ENCODE data around the gene AUNIP.
A peak's percentile ranks its signal among the peaks of the same experiment; 100 is the strongest.

AUNIP gene

GRCh38 chr1:25797939-25798338, 61.3 kb downstream of the AUNIP start:
- no peak for DNase-seq (ENCODE audit: low read depth in 2 of 2, low spot score in 1 of 2)

GRCh38 chr1:25796811-25797458, 62.3 kb downstream of the AUNIP start:
- DNase-seq (ENCODE audit: low read depth in 2 of 2, low spot score in 1 of 2), result peak; percentile 49 to 73

- DNase-seq (ENCODE audit: low read depth in 2 of 2, low spot score in 1 of 2), result no peak
Measured at GRCh38 chr1:25795946-25796810, 63.1 kb downstream of the AUNIP start.

DNA sequence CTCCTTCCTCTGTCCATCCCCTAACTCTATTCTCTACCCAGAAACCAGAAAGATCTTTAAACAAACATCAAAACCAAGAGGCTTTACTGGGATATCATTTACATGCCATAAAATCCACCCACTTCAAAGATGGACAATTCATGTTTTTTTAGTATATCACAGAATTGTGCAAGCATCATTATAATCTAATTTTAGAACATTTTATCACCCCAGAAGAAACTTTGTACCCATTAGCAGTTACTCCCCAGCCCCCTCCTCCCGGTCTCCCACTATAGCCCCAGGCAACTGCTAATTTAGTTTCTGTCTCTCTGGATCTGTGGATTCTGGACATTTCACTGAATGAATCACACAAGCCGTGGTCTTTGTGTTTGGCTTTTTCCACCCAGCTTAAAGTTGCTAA, 64.0 kb downstream of the AUNIP start:
- DNase-seq (ENCODE audit: low read depth in 2 of 2, low spot score in 1 of 2), result no peak

- no peak for DNase-seq (ENCODE audit: low read depth in 2 of 2, low spot score in 1 of 2)
Measured at GRCh38 chr1:25794325-25794724, 64.9 kb downstream of the AUNIP start.

DNA sequence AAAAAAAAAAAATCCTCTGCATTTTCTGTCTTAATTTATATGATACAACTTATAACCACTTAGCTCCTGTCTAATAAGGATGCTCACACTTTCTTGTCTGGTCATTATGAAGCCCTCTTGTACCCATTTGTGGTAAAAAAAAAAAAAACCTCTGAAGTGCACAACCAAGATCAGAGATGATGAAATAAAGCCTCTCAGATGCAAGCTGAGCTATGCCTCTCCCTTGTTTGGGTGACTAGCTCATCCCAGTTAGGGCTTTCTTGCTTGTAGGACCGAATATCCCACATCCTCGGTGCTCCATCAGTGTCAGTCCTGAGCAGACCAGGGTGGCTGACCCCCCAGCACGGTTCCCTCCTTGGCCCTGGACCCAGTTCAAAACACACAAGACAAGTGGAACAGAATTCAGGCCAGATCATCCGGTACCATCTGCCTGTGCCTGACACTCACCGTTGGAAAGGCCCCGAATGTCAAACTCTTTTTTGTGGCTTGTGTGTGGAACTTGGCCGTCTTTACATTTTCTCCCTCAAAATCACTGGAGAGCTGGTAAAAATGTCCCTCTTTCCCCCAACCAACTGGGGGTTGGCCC, 65.6 kb downstream of the AUNIP start:
- no peak for DNase-seq (ENCODE audit: low read depth in 2 of 2, low spot score in 1 of 2)

DNA sequence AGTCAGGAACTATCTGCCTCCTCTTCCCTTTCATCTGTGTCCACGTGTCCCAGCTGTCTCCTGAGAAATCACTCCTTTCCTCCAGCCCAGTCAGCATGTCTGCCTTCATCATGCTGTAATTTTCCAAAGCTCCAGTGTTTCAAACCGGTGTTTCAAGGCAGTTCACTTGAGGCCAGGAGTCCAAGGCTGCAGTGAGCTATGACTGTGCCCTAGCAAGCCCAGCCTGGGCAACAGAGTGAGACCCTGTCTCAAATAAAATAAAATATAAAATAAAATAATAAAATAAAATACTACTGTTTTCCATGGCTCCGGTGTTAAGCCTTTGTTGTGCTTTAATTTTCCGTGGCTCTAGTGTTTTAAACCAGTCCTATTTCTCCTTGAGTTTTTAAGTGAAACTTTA, 67.1 kb downstream of the AUNIP start:
- no peak for DNase-seq (ENCODE audit: low read depth in 2 of 2, low spot score in 1 of 2)

GRCh38 chr1:25790472-25790871, 68.8 kb downstream of the AUNIP start:
- DNase-seq (ENCODE audit: low read depth in 2 of 2, low spot score in 1 of 2), result no peak

DNA sequence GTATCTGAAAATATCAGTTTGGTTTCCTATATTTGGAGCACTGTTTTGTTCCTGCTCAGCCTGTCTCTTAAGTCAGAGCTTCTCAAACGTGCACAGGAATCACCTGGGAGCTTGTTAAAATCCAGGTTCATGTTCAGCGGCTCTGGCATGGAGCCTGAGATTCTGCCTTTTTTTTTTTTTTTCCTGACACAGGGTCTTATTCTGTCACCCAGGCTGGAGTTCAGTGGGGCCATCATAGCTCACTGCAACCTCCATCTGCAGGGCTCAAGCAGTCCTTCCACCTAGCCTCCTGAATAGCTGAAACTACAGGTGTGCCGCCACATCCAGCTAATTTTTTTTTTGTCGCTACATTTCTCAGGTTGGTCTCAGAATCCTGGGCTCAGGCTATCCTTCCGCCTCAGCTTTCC, 71.5 kb downstream of the AUNIP start:
- DNase-seq (ENCODE audit: low read depth in 2 of 2, low spot score in 1 of 2), result no peak

GRCh38 chr1:25786887-25787759, 72.1 kb downstream of the AUNIP start:
- DNase-seq (ENCODE audit: low read depth in 2 of 2, low spot score in 1 of 2), result no peak

DNA sequence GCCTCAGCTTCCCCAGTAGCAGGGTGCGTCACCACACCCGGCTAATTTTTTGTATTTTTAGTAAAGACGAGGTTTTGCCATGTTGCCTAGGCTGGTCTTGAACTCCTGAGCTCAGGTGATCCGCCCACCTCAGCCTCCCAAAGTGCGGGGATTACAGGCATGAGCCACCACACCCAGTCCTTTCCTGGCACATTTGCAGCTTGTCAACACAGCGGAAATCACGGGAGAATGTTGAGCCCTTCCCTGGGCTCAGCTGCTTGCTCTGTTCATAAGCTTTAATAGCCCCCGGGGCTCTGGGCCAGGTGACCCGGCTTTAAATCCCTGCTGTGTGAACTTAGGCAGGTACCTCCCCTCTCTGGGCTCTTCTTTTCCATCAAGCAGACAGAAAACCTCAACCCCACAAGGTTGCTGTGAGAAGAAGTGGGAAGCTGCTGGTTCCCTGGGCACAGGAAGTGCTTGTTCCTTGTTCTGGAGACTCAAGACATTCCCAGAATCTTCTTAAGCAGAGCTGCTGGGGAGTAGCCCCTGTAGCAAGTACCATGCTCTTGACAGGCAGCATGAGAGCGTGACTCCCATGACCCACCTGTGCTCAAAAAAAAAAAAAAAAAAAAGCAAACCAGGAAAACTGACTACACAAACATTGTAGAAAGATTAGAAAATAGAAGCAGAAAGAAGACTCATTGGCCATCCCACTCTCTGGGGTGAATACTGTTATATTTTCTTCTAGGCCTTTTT, 73.8 kb downstream of the AUNIP start:
- no peak for DNase-seq (ENCODE audit: low read depth in 2 of 2, low spot score in 1 of 2)

- no peak for DNase-seq (ENCODE audit: low read depth in 2 of 2, low spot score in 1 of 2)
Measured at GRCh38 chr1:25784575-25785051, 74.6 kb downstream of the AUNIP start.
